GM12878 (cell line): ENCODE data around the gene RALGPS2. TPM values are rescaled to one million over a fixed set of nuclear protein-coding genes. Genes with fewer than 3 reads are reported as not detected.

Experiments used
- ATAC-seq: fragments of 200-7000 bp; cut with Tn5 transposase; 3 replicates; pipeline ENCODE4 v1.9.1; 2020; ENCODE audit warnings: mild to moderate bottlenecking, moderate library complexity
- BruUV-seq: library from RNA; stranded (reverse); fragments of 400-500 nt; replicated peaks from 2 replicates; lab custom pipeline; 2021; lab: Mats Ljungman, UMichigan
- CTCF ChIA-PET: fragments of 300-600 bp; sonication (Branson Sonifier 250); formaldehyde crosslinking; extraction: SDS; loops from one replicate; lab custom pipeline; 2021; ENCODE audit warnings: inconsistent platforms; lab: Yijun Ruan, JAX
- POLR2A ChIA-PET: fragments of 350-600 bp; formaldehyde crosslinking; extraction: SDS; loops from one replicate; lab custom pipeline; 2021; ENCODE audit warnings: inconsistent platforms; lab: Charles Lee
- RAD21 ChIA-PET: fragments of 300-600 bp; sonication (Branson Sonifier 250); formaldehyde crosslinking; loops from one replicate; lab custom pipeline; 2023; ENCODE audit warnings: antibody characterized with exemption; ENCODE audit not compliant: unreplicated experiment; lab: Charles Lee
- SMC1A ChIA-PET: fragments of 300-600 bp; sonication (Branson Sonifier 250); formaldehyde crosslinking; loops from one replicate; lab custom pipeline; 2023; ENCODE audit not compliant: unreplicated experiment, uncharacterized antibody; lab: Charles Lee
- DNase-seq: peaks from one replicate; pipeline ENCODE4 v3.0.0-alpha.2; 2011; ENCODE audit warnings: low read depth, low spot score
- FAIRE-seq: peaks from 3 replicates; lab custom pipeline; 2011; peaks lifted over from hg19 to GRCh38; lab: Jason Lieb, UNC
- H2AFZ ChIP-seq: 2 replicates; pipeline ENCODE4 v1.6.0; 2011; ENCODE audit warnings: low read depth, low read length, control low read depth; ENCODE audit not compliant: control insufficient read depth
- H3K27ac ChIP-seq: 2 replicates; pipeline ENCODE4 v1.5.1; 2011; ENCODE audit warnings: control low read depth; ENCODE audit not compliant: control insufficient read depth, insufficient read depth
- H3K27me3 ChIP-seq, 2 experiments: replicated peaks in 1 of 2; 2 replicates each; pipeline versions ENCODE4 v1.6.0 to v1.6.1; 2011; ENCODE audit warnings: low read length in 1 of 2; ENCODE audit not compliant: control insufficient read depth in 2 of 2, insufficient read depth in 2 of 2
- H3K36me3 ChIP-seq, 2 experiments: 2 replicates each; pipeline ENCODE4 v1.5.1; 2011; ENCODE audit warnings: low read length in 1 of 2; ENCODE audit not compliant: control insufficient read depth in 2 of 2, insufficient read depth in 2 of 2
- H3K4me1 ChIP-seq: 2 replicates; pipeline ENCODE4 v1.6.1; 2011; ENCODE audit warnings: mild to moderate bottlenecking, low read length, moderate library complexity, mixed read lengths; ENCODE audit not compliant: control insufficient read depth, insufficient read depth
- H3K4me2 ChIP-seq: 2 replicates; pipeline ENCODE4 v1.6.0; 2011; ENCODE audit warnings: control low read depth; ENCODE audit not compliant: control insufficient read depth, insufficient read depth
- H3K4me3 ChIP-seq: fragments of 200-600 bp; sonication (generic); 2 replicates; pipeline ENCODE4 v1.5.1; 2016
- H3K79me2 ChIP-seq: 2 replicates; pipeline ENCODE4 v1.6.0; 2011; ENCODE audit warnings: low read length; ENCODE audit not compliant: control insufficient read depth, insufficient read depth
- H3K9ac ChIP-seq: 2 replicates; pipeline ENCODE4 v1.8.0; 2011; ENCODE audit warnings: low read length, control low read depth, mixed read lengths; ENCODE audit not compliant: control insufficient read depth, insufficient read depth
- H3K9me3 ChIP-seq: replicated peaks from 3 replicates; pipeline ENCODE4 v1.5.1; 2011; ENCODE audit warnings: mild to moderate bottlenecking, low read length; ENCODE audit not compliant: control insufficient read depth, insufficient read depth
- H4K20me1 ChIP-seq: 2 replicates; pipeline ENCODE4 v1.6.0; 2011; ENCODE audit not compliant: control insufficient read depth, insufficient read depth
- BCL3 ChIP-seq: IDR thresholded peaks from 2 replicates; pipeline ENCODE4 v1.6.1; 2011; ENCODE audit warnings: borderline replicate concordance, low read depth, mild to moderate bottlenecking, moderate library complexity, low read length; ENCODE audit not compliant: insufficient read depth, poor library complexity, severe bottlenecking
- BHLHE40 ChIP-seq, 2 experiments: fragments of 450-650 bp in 1 of 2; IDR thresholded peaks; 2 replicates each; pipeline ENCODE4 v1.6.1; 2011 to 2017; ENCODE audit warnings: low read depth in 2 of 2, borderline replicate concordance in 1 of 2, improper control_type of control experiment in 1 of 2, low read length in 1 of 2, mild to moderate bottlenecking in 1 of 2
- CBX3 ChIP-seq: fragments of 200-600 bp; sonication (generic); IDR thresholded peaks from 2 replicates; pipeline ENCODE4 v1.6.1; 2016; ENCODE audit warnings: low read depth, borderline replicate concordance
- CHD1 ChIP-seq: IDR thresholded peaks from 2 replicates; pipeline ENCODE4 v1.6.1; 2012; ENCODE audit warnings: low read depth, low read length, improper control_type of control experiment
- CUX1 ChIP-seq: IDR thresholded peaks from 2 replicates; pipeline ENCODE4 v1.6.1; 2012; ENCODE audit warnings: improper control_type of control experiment, low read depth, low read length; ENCODE audit not compliant: insufficient replicate concordance
- ELK1 ChIP-seq: IDR thresholded peaks from 2 replicates; pipeline ENCODE4 v1.6.1; 2012; ENCODE audit warnings: low read depth, low read length, improper control_type of control experiment
- IKZF1 ChIP-seq: fragments of 450-650 bp; conservative IDR thresholded peaks from 2 replicates; pipeline ENCODE4 v1.6.1; 2017; ENCODE audit warnings: antibody characterized with exemption, mild to moderate bottlenecking
- IRF5 ChIP-seq: fragments of 450-650 bp; IDR thresholded peaks from 2 replicates; pipeline ENCODE4 v1.6.1; 2017; ENCODE audit warnings: borderline replicate concordance
- NR2C1 ChIP-seq: fragments of 450-650 bp; IDR thresholded peaks from 2 replicates; pipeline ENCODE4 v1.6.1; 2017; ENCODE audit warnings: antibody characterized with exemption, mild to moderate bottlenecking, moderate library complexity
- NR2C2 ChIP-seq: IDR thresholded peaks from 2 replicates; pipeline ENCODE4 v1.6.1; 2011; ENCODE audit warnings: borderline replicate concordance, low read depth; ENCODE audit not compliant: control insufficient read depth, insufficient read length
- STAT1 ChIP-seq: fragments of 450-650 bp; conservative IDR thresholded peaks from 2 replicates; pipeline ENCODE4 v1.6.1; 2014; ENCODE audit warnings: antibody characterized with exemption, mild to moderate bottlenecking
- TARDBP ChIP-seq: IDR thresholded peaks from 2 replicates; pipeline ENCODE4 v1.6.1; 2016; ENCODE audit warnings: borderline replicate concordance
- ZNF274 ChIP-seq: IDR thresholded peaks from one replicate; pipeline ENCODE4 v1.8.0; 2011; ENCODE audit not compliant: insufficient read length, insufficient read depth
- WGBS: methylation state at CpG from one replicate; pipeline ENCODE4 v1.1.6; 2016; ENCODE audit warnings: low lambda C conversion rate; ENCODE audit not compliant: insufficient replicate concordance, insufficient coverage; ENCODE audit errors: missing lambda C conversion rate; 5-methylcytosine and 5-hydroxymethylcytosine counted together
- in situ Hi-C: fragments of 300-500 bp; cut with MboI; formaldehyde crosslinking; loops from 9 replicates; pipeline ENCODE4 v1.14.3; 2018; ENCODE audit warnings: mixed read lengths
- intact Hi-C: fragments of 100-400 bp; cut with micrococcal nuclease; formaldehyde crosslinking; loops from one replicate; pipeline ENCODE4 v1.14.2; 2022; ENCODE audit not compliant: unreplicated experiment
- polyA plus RNA-seq, 11 experiments: library from polyadenylated mRNA; depleted of rRNA in 4 of 11; unstranded in 6 of 11; stranded (reverse) in 5 of 11; fragments of >200 nt; fragmentation: Nextera tagmentation in 4 of 11; fragmentation: Illumina TruSeq in 1 of 11; extraction: Ambion mirVana in 4 of 11; extraction: Trizol in 1 of 11; gene quantifications; 1 replicate in 1 of 11; 2 replicates in 10 of 11; pipeline versions ENCODE4 v1.2.1 to v1.2.3, GENCODE V29; 2011 to 2016; ENCODE audit warnings: inconsistent platforms in 2 of 11, missing spikeins in 2 of 11, low read depth in 1 of 11
- total RNA-seq, 4 experiments: library from RNA; depleted of rRNA in 3 of 4; stranded (reverse); fragments of >200 nt in 3 of 4; fragmentation: Illumina TruSeq in 1 of 4; extraction: Trizol in 1 of 4; gene quantifications; 2 replicates each; pipeline versions ENCODE4 v1.2.1 to v1.2.3, GENCODE V29; 2013 to 2021

Gene RALGPS2
- total and polyA plus RNA-seq, 10 of the 15 experiments (the other 5 are each of a cell fraction or from before 2014, with no cell fraction given), result 0.08 to 3.7 (median 0.50) TPM

GRCh38 chr1:178919581-178919980 is 194.5 kb downstream of the RALGPS2 start (continued):
- no peak for TF ChIP-seq IRF5
- TF ChIP-seq ZNF274, result no peak
- no peak for TF ChIP-seq CBX3
- TF ChIP-seq STAT1, result no peak
- no peak for TF ChIP-seq BHLHE40 (IDR thresholded peaks at IDR 0.05; ENCODE audit: borderline replicate concordance in 1 of 2, low read depth in 2 of 2, low read length in 1 of 2)
- no peak for TF ChIP-seq CHD1

- Histone ChIP-seq H3K36me3 (no peaks in the 10 kb centered on the region), H3K4me2 (no peak overlapping the region), H3K4me1 (peaks cover 3% of the 10 kb centered on the region; the same call in 1 of the 2 replicates), H3K79me2 (no peaks in the 10 kb centered on the region), H4K20me1 (no peaks in the 10 kb centered on the region), H3K9me3 (0 out of 3 replicates have a peak, but pooled peaks cover 2% of the 10 kb centered on the region), H3K27me3 (no peaks in the 10 kb centered on the region), H2AFZ (no peak overlapping the region), H3K9ac (no peak overlapping the region), H3K4me3 (no peak overlapping the region), H3K27ac (no peak overlapping the region)
- WGBS, result 28% methylated on average over 2 of the region's 2 CpGs
- in situ Hi-C loops (no loop called here), intact Hi-C loops (no loop called here)
- peak; percentile 36; the same call in 1 of the 3 replicates for ATAC-seq
- no peak for DNase-seq
- SMC1A ChIA-PET, result interaction anchor here (0.6 to 1.8 kb wide), 7 partner anchors 9 to 680 kb away, joined by 3 to 4 read pairs (median 3); no protein-coding TSS in a partner anchor
- FAIRE-seq, result no peak
- CTCF ChIA-PET, result interaction anchor here (1.1 to 1.8 kb wide), 2 partner anchors 11 to 378 kb away, joined by 3 to 4 read pairs; no protein-coding TSS in a partner anchor
- RAD21 ChIA-PET, result interaction anchor here (0.6 kb wide), 1 partner anchor 155 kb away, joined by 4 read pairs; no protein-coding TSS in a partner anchor
- POLR2A ChIA-PET, result no interaction called here
- BruUV-seq, result no TSS peak
- TF ChIP-seq IKZF1 (no peak), NR2C2 (no peak), BCL3 (no peak), NR2C1 (peak; percentile 45), TARDBP (no peak), CUX1 (no peak), ELK1 (no peak)
Measured at GRCh38 chr1:178921499-178921898, 196.5 kb downstream of the RALGPS2 start.
